ENCODE results near the gene EFHD2.

- TF ChIP-seq EZH2 (IDR thresholded peaks at IDR 0.05; ENCODE audit: borderline replicate concordance, insufficient read depth, low read length, poor library complexity, severe bottlenecking) (no peak), CTCF (IDR thresholded peaks at IDR 0.05; ENCODE audit: poor library complexity, severe bottlenecking) (no peak)
- TF ChIP-seq, protein P1, sequence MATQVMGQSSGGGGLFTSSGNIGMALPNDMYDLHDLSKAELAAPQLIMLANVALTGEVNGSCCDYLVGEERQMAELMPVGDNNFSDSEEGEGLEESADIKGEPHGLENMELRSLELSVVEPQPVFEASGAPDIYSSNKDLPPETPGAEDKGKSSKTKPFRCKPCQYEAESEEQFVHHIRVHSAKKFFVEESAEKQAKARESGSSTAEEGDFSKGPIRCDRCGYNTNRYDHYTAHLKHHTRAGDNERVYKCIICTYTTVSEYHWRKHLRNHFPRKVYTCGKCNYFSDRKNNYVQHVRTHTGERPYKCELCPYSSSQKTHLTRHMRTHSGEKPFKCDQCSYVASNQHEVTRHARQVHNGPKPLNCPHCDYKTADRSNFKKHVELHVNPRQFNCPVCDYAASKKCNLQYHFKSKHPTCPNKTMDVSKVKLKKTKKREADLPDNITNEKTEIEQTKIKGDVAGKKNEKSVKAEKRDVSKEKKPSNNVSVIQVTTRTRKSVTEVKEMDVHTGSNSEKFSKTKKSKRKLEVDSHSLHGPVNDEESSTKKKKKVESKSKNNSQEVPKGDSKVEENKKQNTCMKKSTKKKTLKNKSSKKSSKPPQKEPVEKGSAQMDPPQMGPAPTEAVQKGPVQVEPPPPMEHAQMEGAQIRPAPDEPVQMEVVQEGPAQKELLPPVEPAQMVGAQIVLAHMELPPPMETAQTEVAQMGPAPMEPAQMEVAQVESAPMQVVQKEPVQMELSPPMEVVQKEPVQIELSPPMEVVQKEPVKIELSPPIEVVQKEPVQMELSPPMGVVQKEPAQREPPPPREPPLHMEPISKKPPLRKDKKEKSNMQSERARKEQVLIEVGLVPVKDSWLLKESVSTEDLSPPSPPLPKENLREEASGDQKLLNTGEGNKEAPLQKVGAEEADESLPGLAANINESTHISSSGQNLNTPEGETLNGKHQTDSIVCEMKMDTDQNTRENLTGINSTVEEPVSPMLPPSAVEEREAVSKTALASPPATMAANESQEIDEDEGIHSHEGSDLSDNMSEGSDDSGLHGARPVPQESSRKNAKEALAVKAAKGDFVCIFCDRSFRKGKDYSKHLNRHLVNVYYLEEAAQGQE (IDR thresholded peaks at IDR 0.05; ENCODE audit: borderline replicate concordance): no peak
These were observed 4.1 kb downstream of the EFHD2 start for GRCh38 chr1:15413563-15414444.

All from neural cell (in vitro differentiated cells).